GM19397 (cell line): ENCODE data around the gene GRIP1.
"Not testable (repeated sequence)": the region's sequence is repeated elsewhere in the genome, so short reads cannot be mapped to it uniquely, and the experiment has no call there.

ENCODE experiments used
- ATAC-seq: cut with Tn5 transposase; IDR thresholded peaks from one replicate; pipeline ENCODE4 v1.9.1; 2021; ENCODE audit warnings: mild to moderate bottlenecking, moderate library complexity; ENCODE audit not compliant: unreplicated experiment

Gene GRIP1

DNA sequence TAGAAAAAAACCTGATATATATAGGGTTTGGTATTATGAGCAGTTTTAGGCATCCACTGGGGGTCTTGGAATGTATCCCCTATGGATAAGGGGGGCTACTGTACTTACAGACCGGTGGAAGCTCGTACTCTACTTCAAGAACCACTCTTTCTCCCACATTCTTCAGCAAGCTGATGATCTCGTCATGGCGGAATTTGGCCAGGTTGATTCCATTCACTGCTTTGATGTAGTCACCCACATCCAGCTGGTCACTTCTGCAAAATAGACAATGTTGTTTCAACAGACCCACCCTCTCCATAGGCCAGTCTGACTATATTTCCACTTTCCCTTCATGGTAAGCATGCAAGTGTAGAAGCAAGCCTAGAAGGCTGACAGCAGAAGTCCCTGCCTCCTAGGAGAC lies 139.9 kb downstream of the GRIP1 start:
- ATAC-seq: no peak

DNA sequence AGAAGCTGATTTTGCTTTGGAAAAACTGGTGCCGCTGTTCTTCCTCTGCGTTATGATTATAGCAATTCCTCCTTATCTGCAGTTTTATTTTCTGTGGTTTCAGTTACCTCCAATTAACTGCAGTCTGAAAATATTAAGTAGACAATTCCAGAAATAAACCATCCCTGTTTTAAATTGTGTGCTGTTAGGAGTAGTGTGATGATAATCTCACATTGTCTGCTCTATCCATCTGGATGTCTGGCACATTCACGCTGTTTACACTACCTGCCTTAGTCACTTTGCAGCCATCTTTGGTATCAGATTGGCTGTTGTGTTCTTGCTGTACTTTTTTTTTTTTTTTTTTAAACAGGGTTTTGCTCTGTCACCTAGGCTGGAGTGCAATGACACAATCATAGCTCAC lies 141.0 kb downstream of the GRIP1 start:
- ATAC-seq: no peak

DNA sequence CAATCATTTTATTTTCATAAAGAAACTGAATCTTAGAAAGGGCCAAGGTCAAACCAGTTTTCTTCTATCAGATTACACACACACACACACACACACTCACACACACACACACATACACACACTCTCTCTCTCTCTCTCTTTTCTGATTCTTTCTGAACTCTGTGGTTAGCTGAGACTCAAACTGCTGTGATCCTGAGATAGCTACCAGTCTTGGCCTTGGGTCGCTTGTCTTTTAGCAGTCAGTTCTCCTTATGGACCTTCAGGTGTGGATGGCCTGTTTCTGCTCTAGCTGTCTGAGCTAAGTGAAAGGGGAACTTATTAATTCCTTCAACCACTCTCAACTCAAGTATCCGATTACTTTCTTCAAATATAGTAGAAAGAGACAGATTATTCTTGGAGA lies 145.1 kb downstream of the GRIP1 start:
- ATAC-seq: no peak

DNA sequence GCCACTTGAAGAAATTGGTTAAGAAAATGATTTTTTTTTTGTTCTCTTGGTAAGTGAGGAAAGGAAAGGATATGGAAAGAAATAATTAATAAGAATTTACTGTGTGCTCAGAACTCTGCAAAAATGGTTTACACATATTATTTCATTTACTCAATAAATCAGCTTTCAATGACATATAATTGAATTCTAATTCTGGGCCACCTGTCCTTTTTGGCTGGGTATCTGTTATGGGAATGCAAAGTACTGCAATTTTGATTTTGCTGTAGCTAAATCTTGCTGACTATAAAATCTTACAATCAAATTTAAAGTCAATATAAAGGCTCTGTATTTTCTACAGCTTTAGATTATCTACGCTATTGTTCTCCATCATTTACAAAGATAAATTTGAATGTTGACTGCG lies 147.1 kb downstream of the GRIP1 start:
- ATAC-seq: no peak

DNA sequence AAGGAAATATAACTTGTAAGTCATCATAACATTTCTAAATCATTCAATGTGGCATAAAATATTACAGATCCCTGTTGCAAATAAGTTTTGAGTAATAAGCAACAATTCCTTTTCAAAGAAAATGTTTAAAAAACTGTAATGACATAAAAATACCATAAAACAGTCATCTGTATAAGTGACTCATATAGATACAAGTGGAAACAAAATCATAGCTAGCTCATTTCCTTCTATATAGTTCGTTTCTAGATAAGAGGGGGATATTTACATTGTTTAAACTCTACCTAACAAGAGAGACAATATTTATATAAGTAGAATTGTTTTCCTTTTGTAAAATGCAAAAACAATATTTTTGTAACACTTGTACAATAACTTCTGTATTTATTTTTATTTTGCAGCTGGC lies 148.9 kb downstream of the GRIP1 start:
- ATAC-seq: no peak

DNA sequence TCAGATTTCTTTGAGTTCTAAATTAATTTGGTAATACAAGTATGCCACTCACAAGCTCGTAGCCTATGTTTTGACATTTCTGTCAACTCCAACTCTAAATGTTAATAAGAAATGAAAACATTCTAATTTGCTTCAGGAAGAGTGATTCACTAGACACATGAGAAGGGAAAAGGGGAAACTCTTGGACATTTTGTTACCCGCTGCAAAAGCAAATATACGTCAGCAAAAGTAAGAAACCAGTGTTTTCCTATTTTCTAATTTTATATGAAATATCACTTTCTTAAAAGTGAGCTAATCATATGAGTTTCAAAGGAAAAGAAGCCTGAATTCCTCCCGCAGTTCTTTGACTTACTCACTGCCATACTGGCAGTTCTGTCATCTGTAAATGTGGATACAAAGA lies 162.3 kb downstream of the GRIP1 start:
- no peak for ATAC-seq

DNA sequence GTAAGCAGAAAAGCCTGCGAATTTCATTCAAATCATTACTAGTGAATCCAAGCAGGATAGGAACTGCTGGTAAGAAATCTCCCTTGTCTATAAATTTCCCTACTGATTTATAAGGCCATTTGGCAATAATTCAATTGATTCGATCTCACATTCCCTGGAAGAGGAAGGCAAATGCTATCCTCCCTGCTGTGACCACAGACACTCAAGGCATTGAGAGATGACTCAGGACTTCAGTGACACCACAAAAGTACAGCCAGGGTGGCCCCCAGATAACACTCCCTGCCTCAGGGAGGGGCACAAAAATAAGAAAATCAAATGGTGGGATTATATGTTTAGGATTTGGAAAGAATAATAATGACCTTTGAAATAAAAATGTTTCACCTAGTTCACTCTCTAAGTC lies 162.7 kb downstream of the GRIP1 start:
- no peak for ATAC-seq

DNA sequence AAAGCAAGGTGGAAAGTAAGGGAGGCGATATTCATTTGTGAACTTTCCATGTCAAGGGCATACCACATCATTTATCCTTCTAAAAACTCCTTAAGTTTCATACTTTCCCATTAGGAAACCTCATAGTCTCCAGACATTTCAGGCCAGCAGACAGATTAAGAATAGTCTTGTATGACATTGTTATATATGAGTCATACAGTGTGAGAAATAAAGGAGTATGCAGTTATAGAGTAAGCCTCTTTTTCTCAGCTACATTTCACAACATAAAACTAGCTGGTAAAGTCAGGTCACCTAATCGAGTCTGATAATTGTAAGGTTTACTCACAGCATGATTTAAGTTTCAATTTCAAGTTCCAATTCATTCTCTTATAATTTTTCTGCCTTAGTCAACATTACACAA lies 164.3 kb downstream of the GRIP1 start:
- no peak for ATAC-seq

DNA sequence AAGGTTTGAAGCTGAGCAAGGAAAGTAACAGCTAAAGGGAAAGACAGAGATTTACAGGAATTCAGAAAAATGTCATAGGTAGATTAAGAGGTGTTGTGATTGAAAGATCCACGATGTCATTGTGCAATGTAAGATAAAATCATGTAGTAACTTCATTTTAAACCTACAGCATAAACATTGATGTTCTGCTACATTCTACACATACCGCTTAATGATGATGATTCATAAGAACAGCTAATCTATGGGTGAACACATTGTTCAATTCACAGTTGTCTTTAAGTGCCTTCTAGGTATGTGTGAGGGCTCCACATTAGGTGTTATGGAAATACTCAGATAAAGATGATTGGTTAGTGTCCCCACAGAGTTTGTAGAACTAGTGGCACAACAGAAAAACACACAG lies 170.9 kb downstream of the GRIP1 start:
- ATAC-seq: no peak

DNA sequence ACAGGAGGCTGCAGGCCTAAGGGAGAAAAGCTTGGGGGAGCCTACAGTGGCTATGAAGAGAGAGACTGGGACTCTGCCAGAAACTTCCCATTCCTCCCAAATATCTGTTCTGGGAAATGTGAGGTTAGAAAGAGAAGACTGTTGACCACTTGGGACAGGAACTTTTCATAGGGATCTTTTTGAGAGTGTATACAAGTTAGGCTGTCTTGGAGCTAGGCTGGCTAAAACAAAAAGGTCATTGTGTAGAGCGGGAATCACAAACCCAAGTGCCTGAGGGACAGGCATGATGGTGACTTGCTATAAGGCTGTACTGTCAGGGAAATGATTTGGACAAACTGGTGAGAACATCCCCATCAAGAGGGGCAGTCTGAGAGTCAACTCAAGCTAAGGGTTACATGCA lies 175.1 kb downstream of the GRIP1 start:
- ATAC-seq: no peak

DNA sequence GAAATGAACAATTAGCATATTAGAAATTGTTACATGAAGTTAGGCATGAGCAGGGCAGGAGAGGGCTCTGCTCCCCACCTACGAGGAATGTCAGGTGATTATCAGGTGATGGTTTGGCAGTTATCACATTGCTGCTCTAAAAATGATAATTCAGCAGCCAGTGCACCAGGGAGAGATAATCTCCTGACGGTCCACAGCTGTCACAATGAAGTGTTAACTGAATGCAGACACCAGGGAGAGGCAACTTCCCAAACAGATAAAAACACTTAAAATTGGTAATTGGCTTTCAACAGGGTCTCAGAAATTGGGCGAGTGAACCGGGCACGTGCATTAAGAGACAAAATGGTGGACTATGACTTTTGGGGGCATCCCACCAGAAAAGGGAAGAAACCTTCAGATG lies 176.0 kb downstream of the GRIP1 start:
- ATAC-seq: no peak

DNA sequence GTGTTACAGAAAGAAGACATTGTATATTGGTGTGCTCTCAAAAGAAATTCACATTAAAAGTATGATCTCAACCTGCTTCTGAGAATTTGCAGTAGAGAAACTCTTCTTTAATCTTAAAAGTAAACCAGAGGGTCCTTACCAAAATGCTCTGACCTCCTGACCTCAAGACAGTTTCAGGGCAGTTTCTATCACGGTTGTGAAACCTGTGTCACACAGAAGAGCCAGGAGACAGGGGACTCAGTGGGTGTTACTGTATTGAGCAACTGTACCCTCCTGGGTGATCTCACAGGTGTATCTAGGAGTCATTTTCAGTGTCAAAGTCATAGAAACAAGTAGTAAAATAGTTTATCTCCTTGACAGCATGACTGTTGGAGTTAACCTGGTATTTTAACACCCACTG lies 178.0 kb downstream of the GRIP1 start:
- ATAC-seq: peak; percentile 75

DNA sequence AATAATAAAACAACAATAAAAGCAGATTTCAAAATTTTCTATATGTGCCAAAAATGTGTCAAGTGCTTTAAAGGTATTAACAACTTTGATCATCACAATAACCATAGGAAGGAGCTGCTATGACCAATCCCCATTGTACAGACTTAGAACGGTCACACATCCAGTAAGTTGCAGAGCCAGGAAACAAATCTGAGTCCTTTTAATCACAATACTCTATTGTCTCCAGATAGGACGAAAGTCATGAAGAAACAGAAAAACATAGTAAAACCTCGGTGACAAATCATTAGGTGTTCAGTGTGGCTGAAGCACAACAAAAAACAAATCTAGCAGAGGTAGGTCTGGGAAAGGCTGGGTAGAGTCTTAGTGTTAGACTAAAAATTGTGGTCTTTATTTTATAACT lies 178.8 kb downstream of the GRIP1 start:
- no peak for ATAC-seq

DNA sequence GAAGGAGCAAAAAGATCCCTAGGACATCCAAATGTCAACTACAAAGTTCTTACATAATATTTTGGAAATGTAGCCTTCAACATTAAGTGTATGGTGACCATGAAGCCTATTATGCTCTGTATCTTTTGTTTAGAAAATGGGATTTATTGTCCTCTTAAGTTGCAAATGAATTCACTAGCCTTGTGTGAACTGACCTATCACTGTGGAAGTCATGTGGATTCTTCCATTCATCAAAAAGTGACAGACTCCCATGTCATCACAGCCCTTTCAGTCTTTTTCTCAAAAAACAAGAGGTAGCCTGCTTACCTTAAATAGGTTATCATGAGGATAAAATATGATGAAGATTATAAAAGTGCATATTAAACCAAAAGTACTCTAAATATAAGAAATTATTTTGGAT lies 179.9 kb downstream of the GRIP1 start:
- ATAC-seq: no peak

DNA sequence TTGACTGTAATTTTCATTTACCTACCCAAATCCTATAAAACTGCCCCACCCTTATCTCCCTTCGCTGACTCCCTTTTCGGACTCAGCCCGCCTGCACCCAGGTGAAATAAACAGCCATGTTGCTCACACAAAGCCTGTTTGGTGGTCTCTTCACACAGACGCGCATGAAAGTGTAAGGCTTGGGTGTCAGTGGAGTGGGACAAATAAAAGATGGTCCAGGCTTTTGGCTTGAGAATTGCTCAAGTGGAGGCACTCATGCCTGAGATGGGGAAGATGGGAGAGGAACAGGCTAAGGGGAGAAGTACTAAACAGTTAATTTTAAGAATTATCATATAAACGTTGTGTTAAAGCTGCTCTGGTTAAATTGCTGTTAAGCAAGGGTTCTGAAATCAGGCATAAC lies 180.8 kb downstream of the GRIP1 start:
- not testable (repeated sequence) for ATAC-seq

DNA sequence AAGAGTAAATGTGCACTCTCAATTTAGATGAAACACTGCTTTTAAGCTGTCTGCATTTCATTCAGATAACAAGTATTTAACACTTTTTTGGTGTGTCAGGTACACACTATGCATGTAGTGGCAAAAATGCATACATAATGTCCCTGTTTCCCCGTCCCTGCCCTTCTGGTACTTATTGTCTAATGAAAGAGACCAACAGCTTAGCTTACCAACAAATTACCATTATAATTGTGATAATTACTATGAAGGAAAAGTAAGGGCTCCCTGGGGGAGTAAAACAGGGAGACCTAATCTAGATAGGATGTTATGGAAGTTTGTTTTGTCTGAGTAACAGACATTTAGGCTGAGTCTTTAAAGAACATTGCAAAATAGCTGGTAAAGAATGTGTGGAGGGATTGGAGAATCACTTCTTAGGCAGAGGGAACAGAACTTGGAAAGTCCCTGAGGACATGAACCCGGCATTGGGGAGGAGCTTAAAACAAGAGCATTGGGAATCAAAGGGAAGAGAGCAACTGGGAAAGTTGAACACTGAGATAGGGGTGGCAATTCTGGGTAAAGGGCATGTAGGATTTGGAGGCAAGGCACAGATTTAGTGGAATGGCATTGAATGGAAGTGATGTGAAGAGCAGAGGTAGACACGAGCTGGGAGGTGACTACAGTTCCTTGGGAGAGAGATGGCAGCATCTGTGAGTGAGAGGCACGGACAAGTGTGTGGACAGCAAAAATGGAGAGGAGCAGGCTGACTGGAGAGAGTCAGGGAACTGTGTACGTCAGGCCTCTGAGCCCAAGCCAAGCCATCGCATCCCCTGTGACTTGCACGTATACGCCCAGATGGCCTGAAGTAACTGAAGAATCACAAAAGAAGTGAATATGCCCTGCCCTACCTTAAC lies 181.6 kb downstream of the GRIP1 start:
- ATAC-seq: no peak

DNA sequence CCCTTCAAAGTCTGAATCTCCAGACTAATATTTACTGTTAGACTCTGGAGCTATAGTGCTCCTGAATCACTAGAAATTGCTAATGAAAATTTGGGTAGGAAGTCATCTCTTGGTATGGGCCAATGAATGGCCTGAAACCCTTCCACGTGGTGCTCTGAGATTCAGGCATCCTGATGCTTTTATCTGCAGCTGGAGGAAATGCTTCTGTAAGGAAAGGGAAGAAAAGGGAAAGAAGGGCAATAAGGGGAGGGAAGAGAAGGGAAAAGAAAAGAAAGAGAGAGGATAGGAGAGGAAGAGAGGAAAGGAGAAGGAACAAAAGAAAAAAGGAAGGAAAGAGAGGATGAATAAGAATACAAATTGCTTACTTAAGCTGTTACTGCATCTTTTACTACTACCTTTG lies 182.3 kb downstream of the GRIP1 start:
- no peak for ATAC-seq

DNA sequence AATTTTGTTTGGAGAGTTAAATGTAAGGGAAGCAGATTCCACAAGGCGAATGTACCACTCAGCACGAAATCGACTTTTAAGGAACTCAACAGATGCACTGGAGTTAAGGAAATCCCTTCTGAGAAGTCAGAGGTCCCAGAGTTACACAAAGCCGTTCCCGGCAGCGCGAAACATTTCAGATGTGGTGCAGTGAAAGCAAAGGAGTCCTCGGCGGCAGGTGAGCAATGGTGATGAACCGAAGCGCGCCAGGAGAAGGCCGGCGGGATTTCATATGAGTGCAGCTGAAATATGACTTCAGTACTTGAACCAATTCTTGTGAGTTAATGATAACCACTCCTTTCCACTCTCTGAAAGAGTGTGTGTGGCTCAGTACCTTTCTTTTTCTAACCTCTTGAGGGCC lies 183.2 kb downstream of the GRIP1 start:
- ATAC-seq: no peak

DNA sequence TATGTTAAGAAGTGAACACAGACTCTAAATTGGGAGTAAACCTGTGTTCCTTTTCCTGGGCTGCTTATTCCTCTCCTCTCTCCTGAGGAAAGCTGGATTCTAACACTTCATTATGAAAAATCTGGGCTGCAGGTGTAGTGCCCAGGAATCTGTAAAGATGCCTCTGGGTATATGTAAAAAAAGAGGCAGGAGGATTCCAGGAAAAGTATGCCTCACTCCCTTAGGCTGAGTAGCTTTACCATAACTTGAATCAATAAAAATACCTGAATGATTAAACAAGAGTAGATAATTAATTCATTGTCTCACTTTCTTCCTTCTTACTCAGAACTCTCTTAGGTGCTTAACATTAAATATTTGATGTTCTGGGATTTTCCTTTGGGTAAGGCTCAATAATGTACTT lies 185.1 kb downstream of the GRIP1 start:
- no peak for ATAC-seq

DNA sequence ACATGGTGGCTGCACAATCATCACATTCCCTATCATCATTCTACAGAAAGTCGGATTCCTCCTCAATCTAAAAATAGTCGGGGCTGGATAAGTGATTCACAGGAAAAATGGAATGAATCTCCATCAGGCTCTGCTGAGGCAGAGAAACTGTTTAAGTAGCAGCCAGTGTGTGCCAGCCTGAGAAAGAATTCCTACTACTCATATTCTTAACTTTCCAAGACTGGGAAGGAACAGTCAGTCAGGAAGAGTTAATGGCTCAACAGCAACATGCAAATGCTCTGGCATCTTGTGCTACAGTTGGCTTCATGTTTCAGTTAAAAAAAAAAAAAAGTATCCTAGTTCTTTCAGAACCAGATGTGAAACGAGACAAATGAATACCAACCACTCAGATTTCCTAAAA lies 187.0 kb downstream of the GRIP1 start:
- ATAC-seq: no peak

DNA sequence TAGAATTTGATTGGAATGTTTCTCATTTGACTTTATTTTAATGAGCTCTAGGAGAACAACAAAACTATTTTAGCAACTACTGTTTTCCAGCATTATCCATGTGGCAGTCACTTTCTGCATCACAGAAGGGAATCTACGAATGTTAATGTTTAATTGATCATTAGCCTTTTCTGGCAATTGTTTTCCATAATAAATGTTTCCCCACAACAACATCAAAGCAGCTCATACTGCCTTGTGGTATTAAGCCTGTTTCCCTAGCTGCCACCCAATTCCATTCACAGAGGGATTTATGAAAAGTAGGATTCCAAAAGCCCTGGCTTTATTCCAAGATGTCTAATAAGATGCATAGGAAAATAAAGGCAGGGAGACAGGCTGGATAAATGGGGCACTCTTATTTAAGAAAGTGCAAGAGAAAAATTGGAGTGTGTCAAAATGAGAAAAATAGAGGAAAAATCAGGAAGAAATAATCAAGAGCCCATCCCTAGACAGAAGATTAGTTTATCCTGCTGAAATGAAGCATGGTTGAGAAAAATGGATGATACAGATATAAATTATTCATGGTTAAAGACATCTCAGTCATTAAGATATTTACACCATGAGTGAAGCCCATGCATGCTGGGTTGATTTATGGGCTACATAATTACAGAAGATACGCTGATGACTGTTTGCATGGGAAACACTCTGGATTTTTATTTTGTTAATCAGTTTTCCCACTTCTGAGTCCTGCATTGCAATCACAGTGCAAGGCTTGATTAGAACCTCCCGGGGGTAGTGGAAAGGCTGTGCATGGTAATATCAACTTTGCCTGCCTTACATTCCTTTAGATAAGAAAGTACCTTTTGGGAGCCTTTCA lies 196.3 kb downstream of the GRIP1 start:
- ATAC-seq: no peak

DNA sequence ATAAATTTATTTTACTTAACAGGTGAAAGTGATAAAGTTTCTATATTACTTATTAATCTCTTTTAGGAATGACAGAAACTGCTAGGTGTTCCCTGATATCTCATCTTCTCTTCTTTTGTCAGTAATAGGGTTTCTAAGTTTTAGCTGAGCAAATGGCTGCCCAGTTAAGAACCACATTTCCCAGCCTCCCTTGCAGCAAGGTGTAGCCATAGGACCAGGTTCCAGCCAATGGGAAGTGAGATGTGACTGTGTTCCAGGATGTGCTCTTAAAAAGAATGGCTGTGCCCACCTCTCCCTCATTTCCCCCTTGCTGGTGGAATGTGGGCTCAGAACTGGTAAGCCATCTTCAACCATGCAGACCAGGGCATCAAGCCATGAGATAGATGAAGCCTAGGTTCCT lies 210.9 kb downstream of the GRIP1 start:
- no peak for ATAC-seq
